Neutrophil (primary cell): ENCODE measurements around the gene ATP1A1.

Source experiments
- H3K27ac ChIP-seq: fragments of 200-600 bp; sonication (generic); 2 replicates; pipeline ENCODE4 v1.5.1; 2016; ENCODE audit warnings: mild to moderate bottlenecking, moderate library complexity
- H3K27me3 ChIP-seq: fragments of 200-600 bp; sonication (generic); 2 replicates; pipeline ENCODE4 v1.6.0; 2016; ENCODE audit warnings: mild to moderate bottlenecking
- H3K36me3 ChIP-seq: fragments of 200-600 bp; sonication (generic); 2 replicates; pipeline ENCODE4 v1.5.1; 2017
- H3K4me1 ChIP-seq, 2 experiments: fragments of 200-600 bp in 1 of 2; sonication (generic) in 1 of 2; 1 replicate in 1 of 2; 2 replicates in 1 of 2; pipeline versions ENCODE4 v1.5.1 to v1.6.1; 2013 to 2016; ENCODE audit warnings: low read depth in 1 of 2, low read length in 1 of 2, mild to moderate bottlenecking in 1 of 2, moderate library complexity in 1 of 2; ENCODE audit not compliant: control insufficient read depth in 1 of 2, insufficient read depth in 1 of 2
- H3K4me3 ChIP-seq, 2 experiments: fragments of 200-600 bp in 1 of 2; sonication (generic) in 1 of 2; 1 replicate in 1 of 2; 2 replicates in 1 of 2; pipeline ENCODE4 v1.5.1; 2013 to 2016; ENCODE audit warnings: low read depth in 1 of 2, low read length in 1 of 2, mild to moderate bottlenecking in 1 of 2, moderate library complexity in 1 of 2
- H3K9me3 ChIP-seq: fragments of 200-600 bp; sonication (generic); 2 replicates; pipeline ENCODE4 v1.5.1; 2016
- TF ChIP-seq, protein P1 (sequence below): fragments of 200-600 bp; sonication (generic); IDR thresholded peaks from 2 replicates; pipeline ENCODE4 v1.5.1; 2016; ENCODE audit warnings: antibody characterized with exemption

Gene ATP1A1

DNA sequence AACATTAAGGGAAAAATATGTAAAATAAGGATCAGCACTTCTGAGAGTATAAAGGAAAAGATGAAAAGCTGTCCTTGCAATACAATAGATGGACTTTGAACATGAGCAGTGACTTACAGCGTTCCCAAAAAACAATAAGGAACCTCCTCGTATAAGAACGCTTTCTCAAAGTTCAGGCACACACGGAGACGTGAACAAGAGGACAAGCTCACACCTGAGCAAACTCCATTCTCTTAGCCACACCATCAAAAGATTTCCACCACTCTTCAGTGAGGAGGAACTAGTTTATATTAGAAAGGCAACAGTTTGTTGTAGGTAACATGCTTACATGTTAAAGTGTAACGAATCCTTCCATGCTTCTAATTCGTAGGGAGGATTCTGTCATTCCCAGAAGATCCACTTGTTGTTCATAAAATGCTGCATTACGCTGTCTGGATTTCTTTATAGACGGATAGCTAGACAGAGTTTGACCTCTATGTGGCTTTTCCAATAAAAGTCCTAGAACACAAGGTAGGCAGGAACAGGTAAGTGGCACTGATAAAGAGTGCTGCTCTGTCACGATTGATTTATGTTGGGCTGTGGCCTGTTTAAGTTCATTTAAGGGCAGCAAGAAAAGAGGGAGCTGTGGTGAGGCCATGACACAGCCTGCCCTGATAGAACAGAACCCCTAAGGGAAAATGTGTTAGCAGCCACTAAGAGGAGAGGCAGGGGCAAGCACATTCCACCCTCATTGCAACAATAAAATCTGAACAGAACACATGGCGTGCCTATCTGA, 37.0 kb upstream of the ATP1A1 start:
- Histone ChIP-seq H3K27me3 (peaks cover 5% of the 10 kb centered on the region), H3K27ac (no peak overlapping the region), H3K4me3 (no peak overlapping the region), H3K4me1 (no peaks in the 10 kb centered on the region), H3K36me3 (no peaks in the 10 kb centered on the region), H3K9me3 (no peaks in the 10 kb centered on the region)
- TF ChIP-seq, protein P1, sequence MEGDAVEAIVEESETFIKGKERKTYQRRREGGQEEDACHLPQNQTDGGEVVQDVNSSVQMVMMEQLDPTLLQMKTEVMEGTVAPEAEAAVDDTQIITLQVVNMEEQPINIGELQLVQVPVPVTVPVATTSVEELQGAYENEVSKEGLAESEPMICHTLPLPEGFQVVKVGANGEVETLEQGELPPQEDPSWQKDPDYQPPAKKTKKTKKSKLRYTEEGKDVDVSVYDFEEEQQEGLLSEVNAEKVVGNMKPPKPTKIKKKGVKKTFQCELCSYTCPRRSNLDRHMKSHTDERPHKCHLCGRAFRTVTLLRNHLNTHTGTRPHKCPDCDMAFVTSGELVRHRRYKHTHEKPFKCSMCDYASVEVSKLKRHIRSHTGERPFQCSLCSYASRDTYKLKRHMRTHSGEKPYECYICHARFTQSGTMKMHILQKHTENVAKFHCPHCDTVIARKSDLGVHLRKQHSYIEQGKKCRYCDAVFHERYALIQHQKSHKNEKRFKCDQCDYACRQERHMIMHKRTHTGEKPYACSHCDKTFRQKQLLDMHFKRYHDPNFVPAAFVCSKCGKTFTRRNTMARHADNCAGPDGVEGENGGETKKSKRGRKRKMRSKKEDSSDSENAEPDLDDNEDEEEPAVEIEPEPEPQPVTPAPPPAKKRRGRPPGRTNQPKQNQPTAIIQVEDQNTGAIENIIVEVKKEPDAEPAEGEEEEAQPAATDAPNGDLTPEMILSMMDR = no peak

DNA sequence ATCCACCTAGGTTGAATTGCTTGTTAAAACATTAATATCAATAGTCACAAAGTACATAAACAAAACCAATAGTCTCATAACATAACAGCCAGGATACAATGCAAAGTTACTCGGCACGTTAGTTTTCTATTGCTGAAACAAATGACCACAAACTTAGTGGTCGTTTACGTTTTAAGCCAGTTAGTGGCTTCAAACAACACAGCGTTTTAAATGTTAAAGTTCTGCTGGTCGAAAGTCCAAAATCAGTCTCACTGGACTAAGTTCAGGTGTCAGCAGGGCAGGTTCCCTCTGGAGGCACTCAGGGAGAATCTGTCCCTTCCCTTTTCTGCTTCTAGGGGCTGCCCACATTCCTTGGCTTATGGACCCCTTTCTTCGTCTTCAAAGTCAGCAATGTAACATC, 35.6 kb upstream of the ATP1A1 start:
- TF ChIP-seq, protein P1 = no peak
- no peaks in the 10 kb centered on the region for H3K36me3 ChIP-seq
- no peaks in the 10 kb centered on the region for H3K9me3 ChIP-seq
- H3K27me3 ChIP-seq = peaks cover 8% of the 10 kb centered on the region
- no peak overlapping the region for H3K4me3 ChIP-seq
- no peaks in the 10 kb centered on the region for H3K4me1 ChIP-seq
- H3K27ac ChIP-seq = no peak overlapping the region

DNA sequence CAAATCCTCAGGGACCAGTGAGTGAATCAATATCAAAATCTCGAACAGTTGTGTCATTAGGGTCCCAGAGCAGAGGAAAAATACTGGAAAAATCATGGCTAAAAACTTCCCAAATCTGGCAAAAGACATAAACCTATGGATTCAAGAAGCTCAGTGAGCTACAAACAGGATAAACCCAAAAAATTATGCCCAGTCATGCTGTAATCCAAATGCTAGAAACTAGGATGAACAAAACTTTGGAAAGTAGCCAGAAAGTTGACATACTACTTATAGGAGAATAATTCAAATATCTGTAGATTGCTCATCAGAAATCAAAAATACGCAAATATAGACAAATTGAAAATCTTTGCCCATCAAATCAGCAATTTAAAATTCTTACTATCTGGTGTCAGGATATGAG, 34.6 kb upstream of the ATP1A1 start:
- H3K27ac ChIP-seq = no peak overlapping the region
- no peak overlapping the region for H3K4me3 ChIP-seq
- H3K27me3 ChIP-seq = peaks cover 8% of the 10 kb centered on the region
- H3K4me1 ChIP-seq = no peaks in the 10 kb centered on the region
- TF ChIP-seq, protein P1 = no peak
- H3K9me3 ChIP-seq = no peaks in the 10 kb centered on the region
- no peaks in the 10 kb centered on the region for H3K36me3 ChIP-seq

DNA sequence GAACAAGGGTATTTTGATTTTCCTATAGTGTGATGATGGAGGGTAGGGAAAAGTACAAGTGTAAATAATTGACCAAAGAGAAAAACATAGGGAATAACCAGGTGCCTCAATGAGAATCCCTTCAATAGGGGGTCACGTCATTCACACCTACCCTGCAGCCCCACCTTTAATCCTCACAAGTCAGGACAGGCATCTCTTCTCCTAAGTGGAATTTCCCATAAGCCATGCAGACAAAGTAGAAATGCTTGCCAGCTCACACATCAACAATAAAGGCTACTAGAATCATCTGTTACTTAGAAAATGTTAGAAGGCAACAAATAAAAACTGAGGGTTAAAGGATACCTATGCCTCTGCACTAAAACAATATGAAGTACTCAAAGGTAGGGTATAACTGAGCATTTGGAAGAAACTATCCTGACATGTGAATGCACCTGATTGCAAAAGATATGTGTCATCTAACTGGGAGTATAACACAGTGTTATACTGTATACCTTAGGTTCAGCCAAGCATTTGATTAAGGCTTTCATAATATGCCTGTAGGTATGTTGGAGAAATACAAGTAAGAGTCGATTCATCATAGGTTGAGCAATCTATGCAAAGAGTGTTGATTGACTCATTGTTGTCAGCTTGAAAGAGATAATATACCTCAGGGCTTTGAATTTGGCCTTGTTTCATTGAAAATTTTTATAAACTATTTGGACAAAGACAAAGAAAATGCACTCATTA, 32.4 kb upstream of the ATP1A1 start:
- TF ChIP-seq, protein P1 = no peak
- no peaks in the 10 kb centered on the region for H3K36me3 ChIP-seq
- H3K4me1 ChIP-seq = no peaks in the 10 kb centered on the region
- H3K27me3 ChIP-seq = peaks cover 19% of the 10 kb centered on the region
- H3K4me3 ChIP-seq = no peak overlapping the region
- no peak overlapping the region for H3K27ac ChIP-seq
- no peaks in the 10 kb centered on the region for H3K9me3 ChIP-seq

DNA sequence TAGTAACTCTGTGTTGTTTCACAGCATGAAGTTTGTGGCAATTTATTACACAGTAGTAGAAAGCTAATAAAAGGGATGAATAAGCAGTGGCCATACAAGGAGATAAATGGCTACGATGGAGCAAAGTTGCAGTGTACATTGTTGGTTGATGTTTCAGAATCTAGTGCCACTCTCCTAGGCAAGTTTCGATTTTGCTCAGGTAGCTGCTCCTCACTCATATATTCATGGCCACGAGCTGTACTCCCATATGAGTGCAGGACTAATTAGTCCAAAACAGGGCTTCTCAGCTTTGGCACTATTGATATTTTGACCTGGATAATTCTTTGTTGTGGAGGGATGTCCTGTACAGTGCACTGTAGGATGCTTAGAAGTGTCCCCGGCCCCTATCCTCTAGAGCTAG, 30.0 kb upstream of the ATP1A1 start:
- H3K4me1 ChIP-seq = no peaks in the 10 kb centered on the region
- no peaks in the 10 kb centered on the region for H3K36me3 ChIP-seq
- TF ChIP-seq, protein P1 = no peak
- H3K9me3 ChIP-seq = no peaks in the 10 kb centered on the region
- H3K4me3 ChIP-seq = no peak overlapping the region
- peaks cover 21% of the 10 kb centered on the region for H3K27me3 ChIP-seq
- H3K27ac ChIP-seq = no peak overlapping the region
